Measurements from ENCODE around the gene SLC9A7.

Gene SLC9A7

GRCh38 chrX:46707274-46707965 lies 51.5 kb downstream of the SLC9A7 start:
- ChIA-PET CTCF (interaction anchor here (2.7 kb wide), 1 partner anchor 21 kb away, joined by 14 read pairs; no protein-coding TSS in a partner anchor), POLR2A (no interaction called here)
- no peak overlapping the region for H3K4me3 ChIP-seq (ENCODE audit: low read depth, low read length)
- no peak for TF ChIP-seq ZSCAN30 (tag by site-specific recombination; IDR thresholded peaks at IDR 0.05)
- TF ChIP-seq ZNF571 (tag by site-specific recombination; IDR thresholded peaks at IDR 0.05) = no peak
- no peak for TF ChIP-seq ZBTB17 (tag by site-specific recombination; IDR thresholded peaks at IDR 0.05)
- no peak for TF ChIP-seq ZFP41 (tag by site-specific recombination; IDR thresholded peaks at IDR 0.05; ENCODE audit: borderline replicate concordance)
- TF ChIP-seq ZNF174 (tag by site-specific recombination; IDR thresholded peaks at IDR 0.05) = no peak
- no peak for TF ChIP-seq ZNF175 (tag by site-specific recombination; IDR thresholded peaks at IDR 0.05)
- no peak for TF ChIP-seq ZNF501 (tag by site-specific recombination; IDR thresholded peaks at IDR 0.05)
- TF ChIP-seq ZNF133 (tag by site-specific recombination; IDR thresholded peaks at IDR 0.05) = no peak
- TF ChIP-seq PRDM2 (tag by site-specific recombination; IDR thresholded peaks at IDR 0.05; ENCODE audit: borderline replicate concordance) = no peak
- TF ChIP-seq ZNF660 (tag by site-specific recombination; IDR thresholded peaks at IDR 0.05) = no peak
- TF ChIP-seq SALL2 (tag by site-specific recombination; IDR thresholded peaks at IDR 0.05; ENCODE audit: borderline replicate concordance) = no peak
- TF ChIP-seq ZNF266 (tag by site-specific recombination; IDR thresholded peaks at IDR 0.05; ENCODE audit: low read depth) = no peak
- TF ChIP-seq ZNF248 (tag by site-specific recombination; IDR thresholded peaks at IDR 0.05) = no peak
- no peak for TF ChIP-seq PRDM1 (tag by site-specific recombination; IDR thresholded peaks at IDR 0.05)
- no peak for TF ChIP-seq ZNF561 (tag by site-specific recombination; IDR thresholded peaks at IDR 0.05; ENCODE audit: borderline replicate concordance)
- no peak for TF ChIP-seq ZNF701 (tag by site-specific recombination; IDR thresholded peaks at IDR 0.05)
- TF ChIP-seq ZNF2 (tag by site-specific recombination; IDR thresholded peaks at IDR 0.05) = no peak
- TF ChIP-seq BCL11B (tag by site-specific recombination; IDR thresholded peaks at IDR 0.05; ENCODE audit: low read depth) = no peak
- TF ChIP-seq ZNF18 (tag by site-specific recombination; IDR thresholded peaks at IDR 0.05) = no peak
- no peak for TF ChIP-seq ZSCAN18 (tag by site-specific recombination; IDR thresholded peaks at IDR 0.05)
- H3K4me1 ChIP-seq (ENCODE audit: control insufficient read depth, insufficient read depth, low read length) = peaks cover 8% of the 10 kb centered on the region
- no peaks in the 10 kb centered on the region for H3K36me3 ChIP-seq (ENCODE audit: control insufficient read depth in 2 of 2, insufficient read depth in 1 of 2, low read length in 2 of 2)
- no peak overlapping the region for H3K27ac ChIP-seq (ENCODE audit: extremely low read depth, low read depth, low read length)
- H3K9me3 ChIP-seq (ENCODE audit: control insufficient read depth, insufficient read depth, low read depth, low read length) = no peaks in the 10 kb centered on the region
